Caco-2 (cell line): ENCODE data around the gene CLPX. TPM values are rescaled to one million over a fixed set of nuclear protein-coding genes. Genes with fewer than 3 reads are reported as not detected.

Experiments used
- Bru-seq: library from RNA; stranded (reverse); fragments of 400-500 nt; gene quantifications from one replicate; lab custom pipeline; 2021; lab: Mats Ljungman, UMichigan
- BruChase-seq, 2 experiments: library from RNA; stranded (reverse); fragments of 400-500 nt; gene quantifications; one replicate each; lab custom pipeline; 2021; lab: Mats Ljungman, UMichigan
- BruUV-seq: library from RNA; stranded (reverse); fragments of 400-500 nt; replicated peaks from 2 replicates; lab custom pipeline; 2021; lab: Mats Ljungman, UMichigan
- CTCF ChIA-PET: fragments of 300-600 bp; sonication (Branson Sonifier 250); formaldehyde crosslinking; loops from one replicate; lab custom pipeline; 2022; ENCODE audit warnings: antibody characterized with exemption; lab: Charles Lee
- POLR2A ChIA-PET: fragments of 300-600 bp; sonication (Branson Sonifier 250); formaldehyde crosslinking; loops from one replicate; lab custom pipeline; 2022; ENCODE audit warnings: antibody characterized with exemption; lab: Charles Lee
- DNase-seq, 2 experiments: peaks; one replicate each; pipeline versions ENCODE4 v3.0.0 to v3.0.0-alpha.2; 2020 to 2022
- H3K27me3 ChIP-seq: replicated peaks from 2 replicates; pipeline ENCODE4 v1.6.0; 2011; ENCODE audit warnings: low read length; ENCODE audit not compliant: control insufficient read depth, insufficient read depth
- H3K36me3 ChIP-seq: 2 replicates; pipeline ENCODE4 v1.5.1; 2011; ENCODE audit warnings: low read length; ENCODE audit not compliant: control insufficient read depth, insufficient read depth
- H3K4me1 ChIP-seq: fragments of 250-450 bp; sonication (Bioruptor Pico); 2 replicates; pipeline ENCODE4 v1.5.1; 2020; ENCODE audit warnings: mild to moderate bottlenecking
- H3K4me3 ChIP-seq: 2 replicates; pipeline ENCODE4 v1.5.1; 2011; ENCODE audit warnings: low read depth, mild to moderate bottlenecking, control low read depth, low read length
- H3K9me3 ChIP-seq: fragments of 250-450 bp; sonication (Bioruptor Pico); 2 replicates; pipeline ENCODE4 v1.5.1; 2020; ENCODE audit warnings: mild to moderate bottlenecking, moderate library complexity
- H3K27ac Mint-ChIP-seq: one replicate; pipeline ENCODE4 v1.8.0; 2022; ENCODE audit warnings: mixed read lengths; ENCODE audit not compliant: unreplicated experiment
- H3K27me3 Mint-ChIP-seq: one replicate; pipeline ENCODE4 v1.8.0; 2022; ENCODE audit warnings: mixed read lengths; ENCODE audit not compliant: insufficient read depth, unreplicated experiment
- H3K36me3 Mint-ChIP-seq: one replicate; pipeline ENCODE4 v1.8.0; 2022; ENCODE audit warnings: mild to moderate bottlenecking, mixed read lengths; ENCODE audit not compliant: insufficient read depth, unreplicated experiment
- H3K4me1 Mint-ChIP-seq: one replicate; pipeline ENCODE4 v1.8.0; 2022; ENCODE audit warnings: low read depth, mixed read lengths; ENCODE audit not compliant: unreplicated experiment
- H3K4me3 Mint-ChIP-seq: one replicate; pipeline ENCODE4 v1.8.0; 2022; ENCODE audit warnings: mild to moderate bottlenecking, moderate library complexity, mixed read lengths; ENCODE audit not compliant: unreplicated experiment
- H3K9me3 Mint-ChIP-seq: one replicate; pipeline ENCODE4 v1.8.0; 2022; ENCODE audit warnings: mixed read lengths; ENCODE audit not compliant: unreplicated experiment
- intact Hi-C: fragments of 100-400 bp; cut with micrococcal nuclease; formaldehyde crosslinking; loops from one replicate; pipeline ENCODE4 v1.10.0; 2022; ENCODE audit not compliant: unreplicated experiment
- long read RNA-seq: library from polyadenylated mRNA; stranded (forward); transcript quantifications from one replicate; pipeline ENCODE4 v2.0.0, GENCODE V29; 2022
- total RNA-seq: library from RNA; stranded (reverse); gene quantifications from 2 replicates; pipeline ENCODE4 v1.2.3, GENCODE V29; 2022
- TF ChIP-seq, protein P1 (sequence below), 2 experiments: fragments of 200-600 bp in 1 of 2; IDR thresholded peaks; 1 replicate in 1 of 2; 2 replicates in 1 of 2; pipeline versions ENCODE4 v1.5.1 to v1.8.0; 2011 to 2022; ENCODE audit warnings: antibody characterized with exemption in 1 of 2, control low read depth in 1 of 2, inconsistent platforms in 1 of 2, low read depth in 1 of 2, low read length in 1 of 2, mild to moderate bottlenecking in 1 of 2, moderate library complexity in 1 of 2; ENCODE audit not compliant: insufficient read depth in 1 of 2, severe bottlenecking in 1 of 2, unreplicated experiment in 1 of 2

The CLPX gene
- total RNA-seq (51.4 and 59.4 TPM in 2 replicates), Bru-seq, nascent RNA (percentile 77 among the genes with signal in this experiment), BruChase-seq, experiment 1, labeled RNA remaining after a 2-hour chase (percentile 77 among the genes with signal in this experiment), BruChase-seq, experiment 2, labeled RNA remaining after a 6-hour chase (percentile 83 among the genes with signal in this experiment)
- long read RNA-seq, full-length matches to known transcripts, result 65 of 80 reads
- long read RNA-seq, partial matches to known transcripts, result 3 of 80 reads
- long read RNA-seq, other reads (novel, unspliced or antisense), result 12 of 80 reads

DNA sequence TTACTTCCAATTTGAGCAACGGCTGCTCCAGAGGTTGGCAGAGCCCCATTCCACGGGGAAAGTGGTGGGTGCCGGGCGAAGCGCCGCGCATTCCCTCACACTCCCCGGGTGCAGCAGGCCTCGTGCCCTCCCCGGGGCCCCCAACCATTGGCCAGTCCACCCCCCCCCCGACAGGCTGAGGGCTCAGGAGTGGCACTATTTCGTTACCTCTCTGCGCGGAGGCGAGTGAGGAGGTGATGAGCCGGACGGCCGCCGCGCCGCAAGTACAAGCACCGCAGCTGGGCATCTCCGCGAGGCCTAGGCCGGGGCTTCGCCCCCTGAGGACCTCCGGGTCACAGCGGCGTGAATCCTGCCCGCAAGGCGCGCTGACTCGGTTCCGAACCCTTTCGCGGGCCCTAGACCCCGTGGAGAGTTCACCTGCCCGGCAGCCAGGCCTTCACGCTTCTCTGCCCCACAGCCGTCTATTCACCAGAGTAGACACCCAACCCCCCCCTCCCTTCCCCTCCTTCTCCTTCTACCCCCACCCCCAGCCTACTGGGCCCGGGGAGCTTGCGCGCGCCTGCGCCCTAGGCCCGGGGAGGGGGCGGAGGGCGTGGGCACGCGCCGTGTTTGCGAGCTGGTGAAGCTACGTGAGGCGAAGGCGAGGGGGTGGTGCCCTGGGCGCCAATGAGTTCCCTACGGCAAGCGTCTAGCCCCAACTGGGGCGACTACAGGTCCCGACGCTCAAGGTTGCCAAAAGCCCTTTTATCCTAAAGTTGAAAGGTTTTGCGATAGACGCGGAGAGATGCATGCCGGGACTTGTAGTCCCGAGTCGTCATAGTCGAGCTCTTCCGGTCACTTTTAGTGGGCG is at the start of gene CLPX:
Gene CLPX (minus strand): TSS at position 475 of the 850 bp plus-strand sequence. CDS start 189 bp downstream, at position 286.
- Mint-ChIP-seq H3K27ac (peak within 1 kb of the TSS; percentile 86), H3K36me3 (peaks cover 8% of the 10 kb centered on the region), H3K27me3 (no peaks in the 10 kb centered on the region), H3K4me1 (no peaks in the 10 kb centered on the region), H3K9me3 (no peaks in the 10 kb centered on the region), H3K4me3 (peak within 1 kb of the TSS; percentile 88)
- peak; percentile 90 to 92 for DNase-seq
- ChIA-PET POLR2A (interaction anchor here (0.5 to 1.5 kb wide), 15 partner anchors 36 to 1952 kb away, joined by 3 to 37 read pairs (median 4); partner anchors contain the start of genes PARP16, RNU5B-1 and SLC51B), CTCF (interaction anchor here (0.5 to 2.3 kb wide), 17 partner anchors 25 to 404 kb away, joined by 3 to 16 read pairs (median 4); partner anchors contain the start of genes PARP16 and RNU5B-1)
- Histone ChIP-seq H3K4me3 (peak within 1 kb of the TSS; percentile 94), H3K9me3 (no peaks in the 10 kb centered on the region), H3K36me3 (no peaks in the 10 kb centered on the region), H3K27me3 (no peaks in the 10 kb centered on the region), H3K4me1 (no peaks in the 10 kb centered on the region)
- intact Hi-C loops, result loop anchor here (1.0 to 5.0 kb wide), 2 partner anchors 53 to 152 kb away; partner anchors contain the start of gene PDCD7
- BruUV-seq, result TSS peak; percentile 49
- TF ChIP-seq, protein P1, sequence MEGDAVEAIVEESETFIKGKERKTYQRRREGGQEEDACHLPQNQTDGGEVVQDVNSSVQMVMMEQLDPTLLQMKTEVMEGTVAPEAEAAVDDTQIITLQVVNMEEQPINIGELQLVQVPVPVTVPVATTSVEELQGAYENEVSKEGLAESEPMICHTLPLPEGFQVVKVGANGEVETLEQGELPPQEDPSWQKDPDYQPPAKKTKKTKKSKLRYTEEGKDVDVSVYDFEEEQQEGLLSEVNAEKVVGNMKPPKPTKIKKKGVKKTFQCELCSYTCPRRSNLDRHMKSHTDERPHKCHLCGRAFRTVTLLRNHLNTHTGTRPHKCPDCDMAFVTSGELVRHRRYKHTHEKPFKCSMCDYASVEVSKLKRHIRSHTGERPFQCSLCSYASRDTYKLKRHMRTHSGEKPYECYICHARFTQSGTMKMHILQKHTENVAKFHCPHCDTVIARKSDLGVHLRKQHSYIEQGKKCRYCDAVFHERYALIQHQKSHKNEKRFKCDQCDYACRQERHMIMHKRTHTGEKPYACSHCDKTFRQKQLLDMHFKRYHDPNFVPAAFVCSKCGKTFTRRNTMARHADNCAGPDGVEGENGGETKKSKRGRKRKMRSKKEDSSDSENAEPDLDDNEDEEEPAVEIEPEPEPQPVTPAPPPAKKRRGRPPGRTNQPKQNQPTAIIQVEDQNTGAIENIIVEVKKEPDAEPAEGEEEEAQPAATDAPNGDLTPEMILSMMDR (IDR thresholded peaks at IDR 0.05; ENCODE audit: insufficient read depth in 1 of 2, low read depth in 1 of 2, low read length in 1 of 2, severe bottlenecking in 1 of 2, unreplicated experiment in 1 of 2), result no peak

DNA sequence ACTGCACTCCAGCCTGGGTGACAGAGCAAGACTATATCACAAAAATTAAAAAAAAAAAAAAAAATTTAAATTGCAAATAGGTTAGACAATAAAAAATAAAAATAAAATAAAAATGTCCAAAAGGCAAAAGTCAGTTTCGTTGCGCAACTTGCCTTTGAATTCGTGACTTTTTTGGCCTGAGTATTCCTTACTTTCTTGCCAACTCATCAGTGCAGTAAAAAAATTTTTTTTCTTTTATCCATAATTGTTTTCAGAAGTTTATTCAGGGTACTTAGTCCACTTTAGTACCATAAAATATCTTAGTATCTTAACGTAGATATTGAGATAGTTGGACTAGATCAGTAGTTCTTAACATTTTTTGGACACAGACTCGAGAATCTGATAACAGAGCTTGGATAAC is 48.6 kb upstream of the CLPX start:
- no peak overlapping the region for H3K4me3 Mint-ChIP-seq
- ChIA-PET CTCF (no interaction called here), POLR2A (no interaction called here)
- Histone ChIP-seq H3K4me3 (no peak overlapping the region), H3K9me3 (no peaks in the 10 kb centered on the region), H3K36me3 (no peaks in the 10 kb centered on the region), H3K4me1 (no peaks in the 10 kb centered on the region), H3K27me3 (no peaks in the 10 kb centered on the region)
- no peak overlapping the region for H3K27ac Mint-ChIP-seq
- intact Hi-C loops, result no loop called here
- no peaks in the 10 kb centered on the region for H3K27me3 Mint-ChIP-seq
- TF ChIP-seq, protein P1 (IDR thresholded peaks at IDR 0.05; ENCODE audit: insufficient read depth in 1 of 2, low read depth in 1 of 2, low read length in 1 of 2, severe bottlenecking in 1 of 2, unreplicated experiment in 1 of 2), result no peak
- no TSS peak for BruUV-seq
- no peaks in the 10 kb centered on the region for H3K36me3 Mint-ChIP-seq
- H3K4me1 Mint-ChIP-seq, result no peaks in the 10 kb centered on the region
- DNase-seq, result no peak
- no peaks in the 10 kb centered on the region for H3K9me3 Mint-ChIP-seq

DNA sequence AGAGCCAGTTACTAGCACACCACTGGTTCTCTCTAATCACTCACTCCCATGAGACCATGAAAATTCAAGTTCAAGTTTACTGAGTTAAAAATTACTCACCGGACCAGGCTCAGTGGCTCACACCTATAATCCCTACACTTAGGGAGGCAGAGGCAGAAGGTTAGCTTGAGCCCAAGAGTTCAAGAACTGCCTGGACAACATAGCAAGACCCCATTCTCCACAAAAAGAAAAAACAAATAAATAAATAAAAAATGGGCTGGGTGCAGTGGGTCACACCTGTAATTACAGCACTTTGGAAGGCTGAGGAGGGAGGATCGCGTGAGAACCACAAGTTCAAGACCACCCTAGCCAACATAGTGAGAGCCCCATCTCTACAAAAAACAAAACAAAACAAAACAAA is 47.4 kb upstream of the CLPX start:
- peaks cover 7% of the 10 kb centered on the region for H3K4me1 ChIP-seq
- intact Hi-C loops, result no loop called here
- no peak overlapping the region for H3K4me3 Mint-ChIP-seq
- H3K36me3 ChIP-seq, result no peaks in the 10 kb centered on the region
- TF ChIP-seq, protein P1 (IDR thresholded peaks at IDR 0.05; ENCODE audit: insufficient read depth in 1 of 2, low read depth in 1 of 2, low read length in 1 of 2, severe bottlenecking in 1 of 2, unreplicated experiment in 1 of 2), result no peak
- no peaks in the 10 kb centered on the region for H3K36me3 Mint-ChIP-seq
- no TSS peak for BruUV-seq
- peaks cover 7% of the 10 kb centered on the region for H3K4me1 Mint-ChIP-seq
- no peaks in the 10 kb centered on the region for H3K9me3 ChIP-seq
- no peaks in the 10 kb centered on the region for H3K27me3 Mint-ChIP-seq
- no peaks in the 10 kb centered on the region for H3K9me3 Mint-ChIP-seq
- no peak for DNase-seq
- H3K27ac Mint-ChIP-seq, result no peak overlapping the region
- no peaks in the 10 kb centered on the region for H3K27me3 ChIP-seq
- ChIA-PET CTCF (no interaction called here), POLR2A (no interaction called here)
- H3K4me3 ChIP-seq, result no peak overlapping the region
